GM18517 (cell line): ENCODE measurements around the gene ECSIT.
"Not testable (repeated sequence)": the region's sequence is repeated elsewhere in the genome, so short reads cannot be mapped to it uniquely, and the experiment has no call there.

Experiments used
- ATAC-seq: cut with Tn5 transposase; IDR thresholded peaks from one replicate; pipeline ENCODE4 v1.9.1; 2021; ENCODE audit warnings: mild to moderate bottlenecking, moderate library complexity; ENCODE audit not compliant: unreplicated experiment

The ECSIT gene, protein sequence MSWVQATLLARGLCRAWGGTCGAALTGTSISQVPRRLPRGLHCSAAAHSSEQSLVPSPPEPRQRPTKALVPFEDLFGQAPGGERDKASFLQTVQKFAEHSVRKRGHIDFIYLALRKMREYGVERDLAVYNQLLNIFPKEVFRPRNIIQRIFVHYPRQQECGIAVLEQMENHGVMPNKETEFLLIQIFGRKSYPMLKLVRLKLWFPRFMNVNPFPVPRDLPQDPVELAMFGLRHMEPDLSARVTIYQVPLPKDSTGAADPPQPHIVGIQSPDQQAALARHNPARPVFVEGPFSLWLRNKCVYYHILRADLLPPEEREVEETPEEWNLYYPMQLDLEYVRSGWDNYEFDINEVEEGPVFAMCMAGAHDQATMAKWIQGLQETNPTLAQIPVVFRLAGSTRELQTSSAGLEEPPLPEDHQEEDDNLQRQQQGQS

GRCh38 chr19:11528551-11529341 lies at the start of gene ECSIT:
TSS of gene ECSIT (minus strand) at chr19:11529134. CDS start at chr19:11519170, 9,964 bp downstream.
- ATAC-seq: peak; percentile 94

DNA sequence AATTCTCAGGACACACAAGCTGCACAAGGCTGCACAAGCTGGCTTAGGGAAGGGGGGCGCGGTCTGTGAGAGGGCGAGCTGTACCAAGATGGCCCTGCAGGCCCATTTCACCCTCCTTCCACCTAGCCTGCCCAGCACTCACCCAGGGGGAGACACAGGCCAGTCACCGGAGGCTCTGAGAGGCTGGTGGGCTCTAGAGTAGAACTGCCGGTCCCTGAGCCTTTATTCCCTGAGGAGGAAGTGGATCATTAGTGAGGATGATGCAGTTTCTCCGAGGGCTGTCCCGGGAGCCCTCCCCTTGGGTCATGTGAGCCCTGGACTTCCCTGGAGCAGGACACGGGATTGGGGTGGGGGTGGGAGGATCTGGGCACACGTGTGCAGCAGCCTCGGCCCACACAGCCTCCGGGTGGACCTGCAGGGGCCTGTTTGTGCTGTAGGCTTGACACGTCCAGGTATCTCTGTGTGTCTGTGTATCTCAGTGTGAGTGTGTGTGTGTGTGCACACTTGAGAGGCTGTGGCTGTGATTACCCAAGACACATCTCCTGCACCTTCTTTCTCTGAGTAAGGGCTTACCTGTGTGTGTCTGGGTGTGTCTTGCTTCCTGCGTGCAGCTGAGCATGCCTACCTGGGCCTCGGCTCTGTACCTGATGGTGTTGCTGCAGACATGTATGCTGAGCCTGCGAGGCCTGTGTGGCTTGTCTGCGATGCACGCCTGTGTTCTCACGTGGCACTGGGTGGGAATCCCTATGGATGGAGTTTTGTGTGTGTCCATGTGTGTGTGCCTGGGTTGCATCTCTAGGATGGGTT lies 48.7 kb upstream of the ECSIT start, which contains the start of gene ACP5:
Gene ACP5, minus strand, starts transcription at position 195 of the 807 bp plus-strand sequence. CDS start 328 bp downstream, outside the sequence.
- no peak for ATAC-seq

- no peak for ATAC-seq
Observed at GRCh38 chr19:11576227-11576626, 47.3 kb upstream of the ECSIT start.

GRCh38 chr19:11574689-11575088 lies 45.8 kb upstream of the ECSIT start:
- no peak for ATAC-seq

GRCh38 chr19:11573763-11574162 lies 44.8 kb upstream of the ECSIT start:
- ATAC-seq: not testable (repeated sequence)

DNA sequence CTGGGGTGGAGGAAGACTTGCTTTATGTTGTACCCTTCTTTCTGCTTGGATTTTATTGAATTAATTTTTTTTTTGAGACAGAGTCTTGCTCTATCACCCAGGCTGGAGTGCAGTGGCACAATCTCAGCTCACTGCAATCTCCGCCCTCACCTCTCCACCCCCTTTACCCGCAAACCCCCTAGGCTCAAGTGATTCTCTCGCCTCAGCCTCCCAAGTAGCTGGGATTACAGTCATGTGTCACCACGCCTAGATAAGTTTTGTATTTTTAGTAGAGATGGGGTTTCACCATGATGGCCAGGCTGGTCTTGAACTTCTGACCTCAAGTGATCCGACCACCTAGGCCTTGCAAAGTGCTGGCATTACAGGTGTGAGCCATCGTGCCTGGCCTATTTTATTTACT lies 44.4 kb upstream of the ECSIT start:
- not testable (repeated sequence) for ATAC-seq

- no peak for ATAC-seq
Observed at GRCh38 chr19:11570039-11570462, 41.1 kb upstream of the ECSIT start.

GRCh38 chr19:11566164-11566563 lies 37.2 kb upstream of the ECSIT start:
- no peak for ATAC-seq

GRCh38 chr19:11565649-11565980 lies 36.7 kb upstream of the ECSIT start:
- not testable (repeated sequence) for ATAC-seq

DNA sequence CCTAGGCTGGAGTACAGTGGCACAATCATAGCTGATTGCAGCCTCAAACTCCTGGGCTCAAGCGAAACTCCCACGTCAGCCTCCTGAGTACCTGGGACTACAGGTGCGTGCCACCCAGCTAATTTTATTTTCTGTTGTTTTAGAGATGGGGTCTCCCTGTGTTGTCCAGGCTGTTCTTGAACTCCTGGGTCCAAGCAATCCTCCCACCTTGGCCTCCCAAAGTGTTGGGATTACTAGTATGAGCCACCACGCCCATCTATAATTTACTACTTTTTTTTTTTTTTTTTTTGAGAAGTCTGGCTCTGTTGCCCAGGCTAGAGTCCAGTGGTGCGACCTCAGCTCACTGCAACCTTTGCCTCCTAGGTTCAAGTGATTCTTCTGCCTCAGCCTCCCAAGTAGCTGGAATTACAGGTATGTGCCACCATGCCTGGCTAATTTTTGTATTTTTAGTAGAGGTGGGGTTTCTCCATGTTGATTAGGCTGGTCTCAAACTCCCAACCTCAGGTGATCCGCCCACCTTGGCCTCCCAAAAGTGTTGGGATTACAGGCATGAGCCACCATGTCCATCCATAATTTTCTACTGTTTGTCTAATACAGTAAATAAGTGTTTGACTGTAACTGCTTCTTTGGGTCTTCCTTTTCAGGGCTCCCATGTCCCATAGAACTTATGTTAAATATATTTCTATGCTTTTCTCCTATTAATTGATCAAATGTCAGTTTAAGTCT lies 35.3 kb upstream of the ECSIT start:
- not testable (repeated sequence) for ATAC-seq

DNA sequence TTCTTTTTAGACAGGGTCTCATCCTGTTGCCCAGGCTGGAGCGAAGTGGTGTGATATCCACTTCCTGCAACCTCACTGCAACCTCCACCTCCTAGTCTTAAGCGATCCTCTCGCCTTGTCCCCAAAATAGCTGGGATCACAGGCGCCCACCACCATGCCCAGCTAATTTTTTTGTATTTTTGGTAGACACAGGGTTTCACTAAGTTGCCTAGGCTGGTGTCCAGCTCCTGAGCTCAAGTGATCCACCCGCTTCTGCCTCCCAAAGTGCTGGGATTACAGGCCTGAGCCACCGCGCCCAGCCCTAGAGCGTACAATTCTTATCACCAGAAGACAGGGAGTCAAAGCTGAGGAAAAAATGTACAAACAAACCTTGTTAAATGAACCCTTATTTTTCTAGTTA lies 34.6 kb upstream of the ECSIT start:
- no peak for ATAC-seq

DNA sequence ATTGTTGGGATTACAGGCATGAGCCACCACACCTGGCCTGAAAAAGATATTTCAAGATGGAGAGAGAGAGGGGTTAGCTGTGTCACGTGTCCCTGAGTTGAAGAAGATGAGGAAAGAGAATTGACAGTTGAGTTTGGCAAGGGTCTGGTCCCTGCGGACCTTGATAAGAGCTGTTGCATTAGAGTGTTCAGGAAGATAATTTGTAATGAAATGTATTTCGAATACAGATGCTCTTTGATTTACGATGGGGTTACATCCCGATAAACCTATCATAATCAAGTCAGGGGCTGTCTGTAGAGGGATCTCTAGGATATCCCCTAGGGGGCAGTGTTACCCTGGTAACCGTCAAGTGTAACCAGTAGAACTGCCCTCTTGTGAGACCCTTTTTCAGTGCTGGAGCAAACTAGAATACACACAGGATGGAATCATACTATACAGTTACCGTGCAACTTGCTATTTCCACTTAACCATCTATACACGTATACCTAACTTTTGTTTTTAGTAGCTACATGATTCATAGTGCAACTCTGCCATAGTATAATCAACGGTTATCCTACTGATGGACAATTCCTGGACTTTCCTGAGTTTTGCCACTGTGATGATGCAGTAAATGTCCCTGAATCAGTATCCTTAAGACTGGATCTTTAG lies 31.6 kb upstream of the ECSIT start:
- ATAC-seq: peak; percentile 56

- ATAC-seq: peak; percentile 62
Observed at GRCh38 chr19:11558881-11559828, 30.2 kb upstream of the ECSIT start, which contains the start of gene ELOF1. TSS of gene ELOF1 (minus strand) at chr19:11559230. CDS start at chr19:11554347, 4,883 bp downstream.

DNA sequence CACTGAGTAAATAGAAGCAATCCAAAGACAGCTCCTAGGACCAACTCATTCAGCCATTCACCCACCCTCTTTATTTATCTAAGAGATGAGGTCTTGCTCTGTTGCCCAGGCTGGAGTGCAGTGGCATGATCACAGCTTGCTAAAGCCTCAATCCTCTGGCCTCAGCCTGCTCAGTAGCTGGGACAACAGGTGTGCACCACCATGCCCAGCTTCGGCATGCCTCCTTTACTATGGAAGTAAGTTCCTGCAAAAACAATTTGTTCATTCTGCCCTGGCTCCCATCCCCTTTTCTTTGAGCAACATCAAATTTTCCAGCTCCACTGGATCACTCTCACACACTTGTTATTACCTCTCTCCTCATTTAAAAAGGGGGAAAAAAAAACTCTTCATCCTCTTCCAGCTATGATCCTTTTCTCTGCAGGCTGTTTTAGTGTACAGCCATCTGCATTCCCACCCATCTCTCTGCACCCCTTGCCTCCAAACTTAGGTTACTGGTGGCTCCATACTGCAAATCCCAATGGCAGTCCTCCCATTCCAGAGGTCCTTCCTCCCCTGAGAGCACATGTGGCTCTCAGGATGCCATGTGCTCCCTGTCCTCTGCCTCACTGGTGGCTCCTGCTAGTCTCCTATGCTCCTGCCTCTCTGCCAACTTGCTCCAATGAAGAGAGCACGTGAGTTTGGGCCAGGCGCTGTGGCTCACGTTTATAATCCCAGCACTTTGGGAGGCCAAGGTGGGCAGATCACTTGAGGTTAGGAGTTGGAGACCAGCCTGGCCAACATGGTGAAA lies 27.9 kb upstream of the ECSIT start:
- ATAC-seq: no peak

DNA sequence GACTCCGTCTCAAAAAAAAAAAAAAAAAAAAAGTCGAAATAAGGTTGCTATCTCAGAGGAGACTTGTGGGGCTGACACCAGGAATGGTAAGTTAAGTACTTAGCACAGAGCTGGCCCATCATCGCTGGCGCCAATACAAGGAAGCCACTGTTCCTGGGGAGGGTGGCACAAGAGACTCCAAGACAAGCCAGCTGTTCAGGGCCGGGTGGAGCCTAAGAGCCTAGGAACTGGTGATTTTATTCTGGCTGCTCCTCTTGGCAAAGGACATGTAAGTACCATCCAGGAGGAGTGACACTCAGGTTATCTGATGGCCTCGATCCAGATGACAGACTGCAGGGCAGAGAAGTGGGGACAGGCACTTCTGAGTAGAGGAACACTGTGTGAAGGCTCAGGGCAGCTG lies 26.3 kb upstream of the ECSIT start:
- no peak for ATAC-seq

GRCh38 chr19:11554160-11554559 lies 25.2 kb upstream of the ECSIT start:
- no peak for ATAC-seq

GRCh38 chr19:11552666-11553372 lies 23.9 kb upstream of the ECSIT start:
- ATAC-seq: no peak
